ENCODE results near the gene ZDHHC18.
A peak's percentile ranks its signal among the peaks of the same experiment; 100 is the strongest.
"Not testable (repeated sequence)": the region's sequence is repeated elsewhere in the genome, so short reads cannot be mapped to it uniquely, and the experiment has no call there.

ZDHHC18 gene

GRCh38 chr1:26792924-26793323, 33.6 kb upstream of the ZDHHC18 start:
- DNase-seq, result no peak

- no peak for DNase-seq
Measured at GRCh38 chr1:26794391-26794790, 32.1 kb upstream of the ZDHHC18 start.

- DNase-seq, result no peak
Measured at GRCh38 chr1:26797627-26798026, 28.9 kb upstream of the ZDHHC18 start.

GRCh38 chr1:26799479-26800142, 26.9 kb upstream of the ZDHHC18 start:
- DNase-seq, result peak; percentile 19

GRCh38 chr1:26803932-26804331, 22.6 kb upstream of the ZDHHC18 start:
- not testable (repeated sequence) for DNase-seq

- DNase-seq, result peak; percentile 76
Measured at GRCh38 chr1:26810105-26810504, 16.4 kb upstream of the ZDHHC18 start.

- DNase-seq, result no peak
Measured at GRCh38 chr1:26811057-26811456, 15.4 kb upstream of the ZDHHC18 start.

GRCh38 chr1:26811708-26812107, 14.8 kb upstream of the ZDHHC18 start:
- DNase-seq, result no peak

GRCh38 chr1:26814377-26814776, 12.1 kb upstream of the ZDHHC18 start:
- DNase-seq, result no peak

GRCh38 chr1:26814893-26815292, 11.6 kb upstream of the ZDHHC18 start:
- no peak for DNase-seq

- no peak for DNase-seq
Measured at GRCh38 chr1:26820784-26821269, 5.7 kb upstream of the ZDHHC18 start.

GRCh38 chr1:26822737-26823395, 3.6 kb upstream of the ZDHHC18 start:
- DNase-seq, result no peak

GRCh38 chr1:26824731-26825130, 1.8 kb upstream of the ZDHHC18 start:
- no peak for DNase-seq

GRCh38 chr1:26827106-26827604, 667 bp downstream of the ZDHHC18 start:
- no peak for DNase-seq

GRCh38 chr1:26827663-26828062, 1.2 kb downstream of the ZDHHC18 start:
- DNase-seq, result no peak

- no peak for DNase-seq
Measured at GRCh38 chr1:26828411-26828991, 2.0 kb downstream of the ZDHHC18 start.

GRCh38 chr1:26829184-26829911, 2.9 kb downstream of the ZDHHC18 start:
- no peak for DNase-seq

GRCh38 chr1:26831059-26831458, 4.6 kb downstream of the ZDHHC18 start:
- no peak for DNase-seq

GRCh38 chr1:26831546-26832248, 5.2 kb downstream of the ZDHHC18 start:
- DNase-seq, result no peak

- no peak for DNase-seq
Measured at GRCh38 chr1:26832249-26832960, 5.9 kb downstream of the ZDHHC18 start.

GRCh38 chr1:26833432-26834405, 7.2 kb downstream of the ZDHHC18 start:
- DNase-seq, result peak; percentile 85

Measured in stimulated activated CD4-positive, alpha-beta T cell treated with anti-CD3 and anti-CD28 coated beads, Interleukin-1b, Interleukin-23, amount 100 ng/mL, for 48 hours (primary cell).